PC-3 (cell line): ENCODE data around the gene FGGY. TPM values are rescaled to one million over a fixed set of nuclear protein-coding genes. Genes with fewer than 3 reads are reported as not detected.

Experiments
- ATAC-seq: fragments of 200-7000 bp; cut with Tn5 transposase; 2 replicates; pipeline ENCODE4 v1.9.1; 2020; ENCODE audit warnings: mild to moderate bottlenecking, moderate library complexity
- BruUV-seq: library from RNA; stranded (reverse); fragments of 400-500 nt; replicated peaks from 2 replicates; lab custom pipeline; 2021; lab: Mats Ljungman, UMichigan
- CTCF ChIA-PET: fragments of 300-600 bp; sonication (Branson Sonifier 250); formaldehyde crosslinking; loops from one replicate; lab custom pipeline; 2022; ENCODE audit warnings: antibody characterized with exemption; lab: Charles Lee
- POLR2A ChIA-PET: fragments of 300-600 bp; sonication (Branson Sonifier 250); formaldehyde crosslinking; loops from one replicate; lab custom pipeline; 2022; ENCODE audit warnings: antibody characterized with exemption; ENCODE audit not compliant: unreplicated experiment; lab: Charles Lee
- DNase-seq: peaks from one replicate; pipeline ENCODE4 v3.0.0-alpha.2; 2015
- H2AFZ ChIP-seq: fragments of 300-600 bp; sonication (generic); 2 replicates; pipeline ENCODE4 v1.6.0; 2016; ENCODE audit warnings: antibody characterized with exemption, low read length
- H3F3A ChIP-seq: fragments of 300-600 bp; sonication (generic); one replicate; pipeline ENCODE4 v1.6.0; 2017; ENCODE audit warnings: antibody characterized with exemption, low read length, control low read depth, mild to moderate bottlenecking; ENCODE audit not compliant: unreplicated experiment
- H3K27ac ChIP-seq: fragments of 300-600 bp; sonication (generic); 2 replicates; pipeline ENCODE4 v1.5.1; 2016; ENCODE audit warnings: mild to moderate bottlenecking, low read length
- H3K27me3 ChIP-seq: fragments of 300-600 bp; sonication (generic); 2 replicates; pipeline ENCODE4 v1.6.1; 2016; ENCODE audit warnings: low read length, mixed read lengths
- H3K36me3 ChIP-seq: fragments of 300-600 bp; sonication (generic); 2 replicates; pipeline ENCODE4 v1.6.1; 2016; ENCODE audit warnings: low read depth, mixed run types, low read length, mixed read lengths
- H3K4me1 ChIP-seq: fragments of 300-600 bp; sonication (generic); 2 replicates; pipeline ENCODE4 v1.5.1; 2016; ENCODE audit warnings: low read length; ENCODE audit not compliant: insufficient read depth
- H3K4me2 ChIP-seq: fragments of 300-600 bp; sonication (generic); 2 replicates; pipeline ENCODE4 v1.6.0; 2016; ENCODE audit warnings: low read length
- H3K4me3 ChIP-seq: fragments of 300-600 bp; sonication (generic); 2 replicates; pipeline ENCODE4 v1.5.1; 2016; ENCODE audit warnings: mild to moderate bottlenecking, low read length, mixed read lengths
- H3K79me2 ChIP-seq: fragments of 300-600 bp; sonication (generic); 2 replicates; pipeline ENCODE4 v1.6.1; 2017; ENCODE audit warnings: low read length, mixed read lengths
- H3K9ac ChIP-seq: fragments of 300-600 bp; sonication (generic); 2 replicates; pipeline ENCODE4 v1.6.0; 2016; ENCODE audit warnings: mild to moderate bottlenecking, low read length
- H3K9me2 ChIP-seq: fragments of 300-600 bp; sonication (generic); replicated peaks from 2 replicates; pipeline ENCODE4 v1.6.1; 2016; ENCODE audit warnings: mixed run types, low read length, mixed read lengths
- H3K9me3 ChIP-seq: fragments of 300-600 bp; sonication (generic); 2 replicates; pipeline ENCODE4 v1.6.1; 2016; ENCODE audit warnings: low read length, mixed read lengths
- H4K20me1 ChIP-seq: fragments of 300-600 bp; sonication (generic); 2 replicates; pipeline ENCODE4 v1.6.1; 2016; ENCODE audit warnings: low read length, mixed read lengths
- CTCF ChIP-seq: fragments of 300-600 bp; sonication (generic); conservative IDR thresholded peaks from 2 replicates; pipeline ENCODE4 v1.5.1; 2017; ENCODE audit warnings: antibody characterized with exemption, low read depth, mild to moderate bottlenecking, low read length
- EZH2 ChIP-seq: fragments of 300-600 bp; sonication (generic); IDR thresholded peaks from one replicate; pipeline ENCODE4 v1.6.1; 2017; ENCODE audit warnings: antibody characterized with exemption, mild to moderate bottlenecking, low read length; ENCODE audit not compliant: unreplicated experiment
- EZH2phosphoT487 ChIP-seq: fragments of 300-600 bp; sonication (generic); IDR thresholded peaks from 2 replicates; pipeline ENCODE4 v1.6.1; 2018; ENCODE audit warnings: mild to moderate bottlenecking, antibody characterized with exemption, low read length, borderline replicate concordance
- intact Hi-C: fragments of 100-400 bp; cut with micrococcal nuclease; formaldehyde crosslinking; loops from 2 replicates; pipeline ENCODE4 v1.9.0; 2023
- total RNA-seq: library from RNA; depleted of rRNA; stranded (reverse); fragments of >200 nt; gene quantifications from 2 replicates; pipeline ENCODE4 v1.2.3, GENCODE V29; 2014

Gene FGGY
- total RNA-seq, 1 experiment from 2014 or later: 7.4 TPM

- ChIA-PET POLR2A (interaction anchor here (0.6 kb wide), 1 partner anchor 13 kb away, joined by 3 read pairs; no protein-coding TSS in a partner anchor), CTCF (interaction anchor here (1.0 kb wide), 1 partner anchor 8 kb away, joined by 3 read pairs; no protein-coding TSS in a partner anchor)
- TF ChIP-seq CTCF (no peak), EZH2 (no peak), EZH2phosphoT487 (no peak)
- H3K27me3 ChIP-seq: no peaks in the 10 kb centered on the region
- no peak overlapping the region for H3K27ac ChIP-seq
- H3K9me3 ChIP-seq: no peaks in the 10 kb centered on the region
- no peaks in the 10 kb centered on the region for H3F3A ChIP-seq
- intact Hi-C loops: no loop called here
- no peak for DNase-seq
- ATAC-seq: no peak
- H3K9me2 ChIP-seq: no peaks in the 10 kb centered on the region
- H3K9ac ChIP-seq: no peak overlapping the region
- BruUV-seq: no TSS peak
- H3K36me3 ChIP-seq: no peaks in the 10 kb centered on the region
- peaks cover 9% of the 10 kb centered on the region for H3K4me1 ChIP-seq
- H4K20me1 ChIP-seq: no peaks in the 10 kb centered on the region
- peak overlapping the region; percentile 50; the same call in 1 of the 2 replicates for H3K4me2 ChIP-seq
- H3K4me3 ChIP-seq: no peak overlapping the region
- H2AFZ ChIP-seq: no peak overlapping the region
- H3K79me2 ChIP-seq: no peaks in the 10 kb centered on the region
Observed at GRCh38 chr1:59751004-59751395, 454.1 kb downstream of the FGGY start.

- ATAC-seq: no peak
- Histone ChIP-seq H3K79me2 (no peaks in the 10 kb centered on the region), H4K20me1 (no peaks in the 10 kb centered on the region), H3K4me2 (no peak overlapping the region), H3K4me3 (no peak overlapping the region), H3F3A (no peaks in the 10 kb centered on the region), H3K36me3 (no peaks in the 10 kb centered on the region), H3K4me1 (peaks cover 9% of the 10 kb centered on the region), H3K27ac (no peak overlapping the region), H3K9ac (no peak overlapping the region), H3K9me2 (no peaks in the 10 kb centered on the region), H3K27me3 (no peaks in the 10 kb centered on the region), H2AFZ (no peak overlapping the region), H3K9me3 (no peaks in the 10 kb centered on the region)
- TF ChIP-seq EZH2phosphoT487 (no peak), CTCF (no peak), EZH2 (no peak)
- ChIA-PET POLR2A (no interaction called here), CTCF (no interaction called here)
- intact Hi-C loops: no loop called here
- DNase-seq: no peak
- BruUV-seq: no TSS peak
Observed at GRCh38 chr1:59751801-59752200, 454.9 kb downstream of the FGGY start.

- Histone ChIP-seq H3K9ac (no peak overlapping the region), H3K27me3 (no peaks in the 10 kb centered on the region), H3K4me2 (no peak overlapping the region), H4K20me1 (no peaks in the 10 kb centered on the region), H3K4me3 (no peak overlapping the region), H3K27ac (no peak overlapping the region), H3K9me3 (no peaks in the 10 kb centered on the region), H3K36me3 (no peaks in the 10 kb centered on the region), H3F3A (no peaks in the 10 kb centered on the region), H3K79me2 (no peaks in the 10 kb centered on the region), H2AFZ (no peak overlapping the region), H3K9me2 (no peaks in the 10 kb centered on the region), H3K4me1 (peaks cover 9% of the 10 kb centered on the region)
- TF ChIP-seq CTCF (no peak), EZH2phosphoT487 (no peak), EZH2 (no peak)
- no peak for ATAC-seq
- CTCF ChIA-PET: no interaction called here
- no TSS peak for BruUV-seq
- intact Hi-C loops: no loop called here
- no peak for DNase-seq
- POLR2A ChIA-PET: no interaction called here
Observed at GRCh38 chr1:59752556-59753414, 455.9 kb downstream of the FGGY start.
